GM19240 (cell line): ENCODE data around the gene GRB10.

Source experiments
- DNase-seq: peaks from one replicate; pipeline ENCODE4 v3.0.0; 2011; ENCODE audit warnings: low spot score; ENCODE audit not compliant: insufficient read length

Gene GRB10

GRCh38 chr7:50721661-50722259 is 60.9 kb downstream of the GRB10 start:
- DNase-seq, result no peak

- DNase-seq, result no peak
Observed at GRCh38 chr7:50721160-50721559, 61.5 kb downstream of the GRB10 start.

GRCh38 chr7:50720295-50720694 is 62.4 kb downstream of the GRB10 start:
- DNase-seq, result no peak

GRCh38 chr7:50718876-50719275 is 63.8 kb downstream of the GRB10 start:
- DNase-seq, result no peak

GRCh38 chr7:50718311-50718710 is 64.4 kb downstream of the GRB10 start:
- DNase-seq, result no peak

GRCh38 chr7:50717181-50717580 is 65.5 kb downstream of the GRB10 start:
- no peak for DNase-seq

- no peak for DNase-seq
Observed at GRCh38 chr7:50714857-50715256, 67.8 kb downstream of the GRB10 start.

GRCh38 chr7:50713123-50713965 is 69.4 kb downstream of the GRB10 start:
- DNase-seq, result no peak

GRCh38 chr7:50712252-50713122 is 70.2 kb downstream of the GRB10 start:
- DNase-seq, result no peak

- DNase-seq, result no peak
Observed at GRCh38 chr7:50711271-50712175, 71.2 kb downstream of the GRB10 start.

GRCh38 chr7:50710441-50711154 is 72.1 kb downstream of the GRB10 start:
- DNase-seq, result no peak

- no peak for DNase-seq
Observed at GRCh38 chr7:50709151-50709550, 73.5 kb downstream of the GRB10 start.

- no peak for DNase-seq
Observed at GRCh38 chr7:50707236-50708006, 75.3 kb downstream of the GRB10 start.

- no peak for DNase-seq
Observed at GRCh38 chr7:50706469-50706937, 76.2 kb downstream of the GRB10 start.

- no peak for DNase-seq
Observed at GRCh38 chr7:50704844-50705243, 77.9 kb downstream of the GRB10 start.

GRCh38 chr7:50703654-50704053 is 79.0 kb downstream of the GRB10 start:
- no peak for DNase-seq

- no peak for DNase-seq
Observed at GRCh38 chr7:50699143-50699542, 83.6 kb downstream of the GRB10 start.

- DNase-seq, result no peak
Observed at GRCh38 chr7:50697748-50698147, 84.9 kb downstream of the GRB10 start.

GRCh38 chr7:50696810-50697582 is 85.7 kb downstream of the GRB10 start:
- no peak for DNase-seq
